Right lobe of liver (tissue), 4 donors: ENCODE measurements around the gene SLC2A6.

Source experiments
- CTCF ChIP-seq, 4 donors: fragments of 200-600 bp in 3 of 4; fragments of 450-650 bp in 1 of 4; IDR thresholded peaks; one replicate each; pipeline versions ENCODE4 v1.5.1 to v1.8.0; 2016 to 2022; ENCODE audit warnings: antibody characterized with exemption in 4 of 4, mild to moderate bottlenecking in 2 of 4
- POLR2A ChIP-seq: fragments of 450-650 bp; IDR thresholded peaks from one replicate; pipeline ENCODE4 v1.6.1; 2017; ENCODE audit warnings: antibody characterized with exemption, mild to moderate bottlenecking
- donor health status: DM: no; HTN: no; CAD: no.
- donor health status: DM: no; HTN: no; CAD: no.
- donor health status: DM: no; HTN: yes; CAD: no.

GRCh38 chr9:133494636-133495326 is 15.9 kb upstream of the SLC2A6 start:
- TF ChIP-seq CTCF (IDR thresholded peaks at IDR 0.05) (no peak), POLR2A (no peak)
